Pulmonary artery endothelial cell (primary cell): Measurements from ENCODE around the gene TRPM3. TPM values are rescaled to one million over a fixed set of nuclear protein-coding genes. Genes with fewer than 3 reads are reported as not detected.
A peak's percentile ranks its signal among the peaks of the same experiment; 100 is the strongest.

Experiments
- DNase-seq: peaks from one replicate; pipeline ENCODE4 v3.0.0-alpha.2; 2011; ENCODE audit warnings: low read depth, low spot score
- total RNA-seq: library from RNA; depleted of rRNA; stranded (reverse); fragments of >200 nt; gene quantifications from 2 replicates; pipeline ENCODE4 v1.2.3, GENCODE V29; 2014

The TRPM3 gene
- total RNA-seq, 1 donor from 2014 or later: 2.9 TPM

- DNase-seq: no peak
Observed at GRCh38 chr9:70614786-70615463, 506.5 kb downstream of the TRPM3 start.

DNA sequence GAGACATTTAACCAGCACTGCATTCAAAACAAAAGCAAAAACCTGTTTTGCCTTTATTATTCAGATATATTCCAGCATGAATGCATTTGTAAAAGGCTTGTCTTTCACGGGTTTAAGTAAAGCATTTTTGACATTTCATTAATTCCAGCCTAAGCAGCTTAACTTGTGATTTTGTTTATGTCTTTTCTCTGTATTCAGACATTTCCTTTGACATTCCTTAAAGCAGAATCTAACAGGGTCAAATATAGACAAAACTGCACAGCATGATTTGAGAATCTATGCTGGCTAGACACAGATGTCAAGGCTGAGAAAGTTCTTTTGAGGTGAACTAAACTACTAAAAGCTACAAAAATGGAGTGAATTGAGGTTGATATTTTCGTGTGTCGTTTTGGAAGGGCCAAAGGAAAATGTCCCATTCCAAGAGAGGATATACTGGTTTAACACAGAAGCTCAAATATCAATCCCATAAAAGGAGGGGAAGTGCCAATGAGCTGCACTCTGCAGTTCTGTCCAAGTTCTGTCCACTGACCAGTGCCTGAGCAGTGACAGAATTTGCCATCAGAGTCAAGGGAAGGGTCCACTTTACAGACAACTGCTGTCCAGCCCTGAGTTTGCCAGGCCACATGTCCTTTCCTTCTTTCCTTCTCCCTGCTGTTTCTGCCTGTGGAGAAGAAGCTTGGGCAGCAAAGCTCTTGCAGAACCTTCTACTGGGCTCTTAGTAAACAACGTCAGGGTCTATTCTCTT lies 508.2 kb downstream of the TRPM3 start:
- no peak for DNase-seq

- DNase-seq: no peak
Observed at GRCh38 chr9:70610287-70610644, 511.2 kb downstream of the TRPM3 start.

GRCh38 chr9:70609542-70610286 lies 511.7 kb downstream of the TRPM3 start:
- no peak for DNase-seq

GRCh38 chr9:70609011-70609410 lies 512.4 kb downstream of the TRPM3 start:
- DNase-seq: no peak

GRCh38 chr9:70607926-70608325 lies 513.5 kb downstream of the TRPM3 start:
- DNase-seq: no peak

GRCh38 chr9:70607329-70607728 lies 514.1 kb downstream of the TRPM3 start:
- no peak for DNase-seq

- DNase-seq: no peak
Observed at GRCh38 chr9:70603020-70603411, 518.4 kb downstream of the TRPM3 start.

DNA sequence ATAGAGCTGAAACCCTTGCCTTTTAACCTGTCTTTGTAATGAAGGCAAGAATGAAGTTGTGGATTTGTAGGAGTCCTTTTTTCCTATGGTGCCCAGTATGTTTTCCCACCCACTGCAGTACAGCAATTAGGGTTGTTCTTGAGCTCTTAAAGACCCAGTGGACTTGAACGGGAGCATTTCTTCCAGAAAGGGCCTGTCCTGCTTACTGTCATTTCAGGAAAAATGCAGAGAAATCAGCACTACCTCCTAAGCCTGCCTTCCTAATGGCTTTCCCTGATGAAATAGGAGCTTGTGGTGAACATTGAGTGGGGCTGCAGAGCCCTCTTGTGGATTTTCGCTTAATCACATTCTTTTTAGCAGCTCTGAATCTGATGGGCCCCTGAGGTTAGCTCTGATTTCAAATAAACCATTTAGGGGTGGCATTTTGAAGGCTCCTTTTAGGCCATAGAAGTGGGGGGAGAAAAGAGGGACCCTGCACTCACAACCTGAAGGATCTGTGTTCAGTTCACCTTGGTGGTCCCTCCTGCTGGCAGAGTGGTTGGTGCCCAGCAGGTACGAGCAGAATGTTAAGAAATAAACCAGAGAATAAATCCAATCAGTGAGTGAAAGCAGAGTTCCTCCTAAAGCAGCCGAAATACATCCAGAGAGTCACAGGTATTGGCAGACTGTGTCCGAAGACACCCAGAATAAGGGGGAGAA lies 519.0 kb downstream of the TRPM3 start:
- peak; percentile 56 for DNase-seq

DNA sequence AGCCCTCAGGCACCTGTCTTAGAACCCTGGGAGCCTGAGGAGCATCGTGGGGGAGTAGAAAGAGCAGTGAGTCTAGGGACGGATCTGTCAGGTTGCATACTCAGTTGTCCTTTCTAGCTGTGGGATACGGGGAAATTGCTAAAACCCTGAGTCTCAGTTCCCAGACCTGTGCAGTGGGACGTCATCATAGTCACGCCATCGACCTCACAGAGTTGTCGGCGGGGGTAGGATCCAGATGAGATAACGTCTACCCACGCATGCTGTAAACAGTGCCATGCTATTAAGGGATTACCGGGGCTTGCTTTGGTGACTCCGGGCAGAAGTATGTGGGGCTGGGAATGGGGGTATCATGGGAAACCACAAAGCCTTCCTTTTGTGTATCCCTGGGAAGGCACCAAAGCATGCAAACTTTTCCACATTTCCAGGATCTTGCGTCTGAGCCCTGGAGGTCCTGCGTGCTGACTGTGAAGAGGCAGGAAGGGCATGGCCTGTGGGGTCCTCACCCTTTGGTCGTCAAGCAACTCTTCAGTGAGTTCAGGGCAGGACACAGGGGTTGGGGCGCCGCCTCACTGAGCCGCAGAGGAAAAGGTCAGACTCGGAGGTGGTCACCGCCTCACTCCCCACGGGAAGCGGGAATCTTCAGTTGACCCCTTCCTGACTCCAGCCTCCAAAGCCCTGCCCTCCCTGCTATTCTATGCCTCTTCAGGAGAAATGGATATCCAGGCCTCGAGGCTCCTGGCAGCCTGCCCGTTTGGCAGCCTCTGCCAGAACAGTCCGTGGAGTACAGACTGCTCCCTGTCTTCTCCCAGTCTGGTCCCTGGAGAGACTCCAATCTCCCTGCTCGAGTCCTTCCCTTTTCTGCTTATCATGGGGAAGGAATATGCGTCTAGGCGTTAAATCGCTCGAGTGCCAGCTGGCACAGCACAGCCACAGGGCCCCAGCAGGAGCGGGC lies 520.1 kb downstream of the TRPM3 start:
- DNase-seq: peak; percentile 57

GRCh38 chr9:70600506-70600905 lies 520.9 kb downstream of the TRPM3 start:
- DNase-seq: no peak

DNA sequence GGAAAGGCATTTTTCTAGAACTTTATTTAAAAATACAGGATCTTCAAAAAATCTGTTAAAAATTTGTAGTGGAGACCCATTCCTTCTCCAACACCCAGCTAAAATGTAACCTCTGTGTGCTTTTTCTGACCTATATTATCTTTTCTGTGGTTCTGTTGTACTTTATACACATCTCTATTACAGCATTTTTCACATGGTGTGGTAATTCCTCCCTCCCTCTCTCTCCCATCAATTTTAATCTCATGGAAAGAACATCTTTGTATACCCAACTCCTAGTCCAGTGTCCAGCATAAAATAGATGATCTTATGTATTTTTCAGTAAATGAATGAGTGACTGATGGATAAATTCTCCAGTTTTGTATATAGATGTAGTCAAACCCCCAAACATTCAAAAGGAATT lies 523.5 kb downstream of the TRPM3 start:
- DNase-seq: no peak

DNA sequence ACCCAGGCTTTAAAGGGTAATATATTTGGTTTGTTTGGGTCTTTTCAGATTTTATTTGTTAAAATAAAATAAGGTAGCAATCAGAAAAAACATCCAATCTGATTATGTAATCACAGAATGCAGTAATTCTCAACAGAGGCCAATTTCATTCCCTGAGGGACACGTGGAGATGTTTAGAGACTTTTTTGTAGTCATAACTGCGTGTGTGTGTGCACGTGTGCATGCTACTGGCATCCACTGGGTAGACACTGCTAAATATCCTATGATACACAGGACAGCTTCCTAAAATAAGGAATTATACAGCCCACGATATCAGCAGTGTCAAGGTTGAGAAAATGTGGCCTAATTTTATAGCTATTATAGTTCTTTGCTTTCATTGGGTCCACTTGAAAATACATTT lies 526.2 kb downstream of the TRPM3 start:
- DNase-seq: no peak

DNA sequence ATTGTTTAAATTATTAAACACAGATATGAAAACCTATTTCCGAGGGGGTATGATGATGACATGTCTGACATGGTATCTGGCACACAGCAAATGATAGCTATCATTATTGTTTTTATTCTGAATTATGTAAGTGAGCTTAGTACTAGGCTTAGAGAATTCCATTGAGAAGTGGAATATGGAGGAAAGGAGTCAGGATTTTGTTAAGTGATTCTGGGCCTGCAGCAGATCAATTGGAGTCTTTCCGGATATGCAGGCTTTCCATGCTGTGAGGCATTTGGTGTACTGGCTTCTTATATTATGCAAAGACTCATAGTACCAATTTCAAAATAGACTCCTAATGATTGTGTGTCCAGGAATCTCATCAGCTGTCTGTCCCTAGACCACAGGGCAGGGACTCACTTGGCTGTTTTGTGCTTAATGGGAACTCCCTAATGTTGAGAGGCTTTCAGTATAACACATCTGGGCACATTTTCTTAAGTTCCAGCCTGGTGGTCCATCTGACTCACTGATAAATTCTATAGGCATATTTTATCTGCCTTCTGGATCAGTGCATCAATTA lies 527.0 kb downstream of the TRPM3 start:
- DNase-seq: no peak

GRCh38 chr9:70593241-70593640 lies 528.2 kb downstream of the TRPM3 start:
- DNase-seq: no peak

GRCh38 chr9:70590315-70590677 lies 531.1 kb downstream of the TRPM3 start:
- DNase-seq: no peak

- peak; percentile 36 for DNase-seq
Observed at GRCh38 chr9:70589571-70590314, 531.7 kb downstream of the TRPM3 start.

- no peak for DNase-seq
Observed at GRCh38 chr9:70588999-70589398, 532.4 kb downstream of the TRPM3 start.

DNA sequence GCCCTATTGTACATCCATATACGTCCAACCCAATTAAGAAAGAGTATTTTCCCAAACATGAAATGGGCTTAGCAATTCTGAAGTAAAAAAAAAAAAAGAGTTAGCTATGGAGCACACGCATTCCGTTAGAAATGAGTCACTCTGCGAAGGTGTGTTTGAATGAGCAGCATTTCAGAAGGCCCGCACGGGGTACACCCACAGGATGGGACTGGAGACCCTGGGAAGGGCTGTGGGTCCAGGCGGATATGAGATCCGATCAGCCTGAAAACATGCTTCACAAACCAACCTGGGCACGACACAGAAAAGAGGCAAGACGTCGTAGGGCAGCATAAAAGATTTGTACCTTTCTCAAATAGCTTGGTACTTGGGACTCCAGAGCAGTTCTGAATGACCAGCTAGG lies 533.0 kb downstream of the TRPM3 start:
- DNase-seq: no peak

- peak; percentile 40 for DNase-seq
Observed at GRCh38 chr9:70587201-70587600, 534.2 kb downstream of the TRPM3 start.
